ENCODE results near the gene PRAMEF7. TPM values are rescaled to one million over a fixed set of nuclear protein-coding genes. Genes with fewer than 3 reads are reported as not detected.
"Not testable (repeated sequence)": the region's sequence is repeated elsewhere in the genome, so short reads cannot be mapped to it uniquely, and the experiment has no call there.

The PRAMEF7 gene
- total RNA-seq (ENCODE audit: low replicate concordance): not detected in 2 replicates

DNA sequence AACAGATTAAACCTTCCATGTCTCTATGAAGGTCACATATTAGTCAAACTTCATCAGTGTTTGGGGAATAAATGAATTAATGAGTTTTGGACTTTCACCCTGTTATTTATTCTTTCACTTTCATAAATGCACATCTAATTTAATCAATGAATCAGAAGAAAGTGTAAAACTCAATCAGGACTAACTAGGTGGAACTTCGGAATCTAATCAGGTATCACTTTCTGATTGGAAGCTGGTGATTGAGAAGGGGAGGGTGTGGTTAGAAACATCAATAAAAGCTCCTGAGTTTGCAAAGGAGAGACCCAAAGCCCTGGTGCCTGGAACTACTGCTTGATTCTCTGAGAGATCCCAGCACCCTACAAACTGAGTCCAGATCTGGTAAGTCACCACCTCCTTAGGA lies at the start of gene PRAMEF7:
Gene PRAMEF7 (plus strand): TSS at position 301 of the 400 bp plus-strand sequence. CDS start 1,083 bp downstream, outside the sequence.
- not testable (repeated sequence) for H3K27me3 ChIP-seq; H3K4me3 Mint-ChIP-seq; H3K27ac Mint-ChIP-seq; H3K9me3 Mint-ChIP-seq; H3K27ac ChIP-seq; H3K4me1 Mint-ChIP-seq; H3K4me1 ChIP-seq; H3F3A ChIP-seq (ENCODE audit: low read depth); DNase-seq (ENCODE audit: low spot score); H3K4me3 ChIP-seq; H3K27me3 Mint-ChIP-seq (ENCODE audit: insufficient read depth, low read depth); H3K36me3 ChIP-seq; H4K20me1 ChIP-seq (ENCODE audit: low read depth); H3K4me2 ChIP-seq; H3K9ac ChIP-seq; H3K79me2 ChIP-seq (ENCODE audit: low read depth); H3K36me3 Mint-ChIP-seq; H3K9me3 ChIP-seq (ENCODE audit: low read depth); H2AFZ ChIP-seq (replicated peaks)

DNA sequence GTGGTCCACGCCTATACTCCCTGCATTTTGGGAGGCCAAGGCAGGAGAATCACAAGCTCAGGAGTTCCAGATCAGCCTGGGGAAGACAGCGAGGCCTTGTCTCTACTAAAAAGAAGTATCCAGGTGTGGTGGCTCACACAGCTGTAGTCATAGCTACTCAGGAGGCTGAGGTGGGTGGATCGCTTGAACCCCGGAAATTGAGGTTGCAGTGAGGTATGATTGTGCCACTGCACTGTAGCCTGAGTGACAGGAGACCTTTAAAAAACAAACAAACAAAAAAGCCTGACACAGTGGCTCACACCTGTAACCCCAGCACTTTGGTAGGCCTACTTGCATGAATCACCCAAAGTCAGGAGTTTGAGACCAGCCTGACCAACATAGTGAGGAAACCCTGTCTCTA lies 38.0 kb upstream of the PRAMEF7 start:
- H3K36me3 Mint-ChIP-seq; H3K9ac ChIP-seq; DNase-seq (ENCODE audit: low spot score); H2AFZ ChIP-seq (replicated peaks); H3K79me2 ChIP-seq (ENCODE audit: low read depth); H3K4me1 ChIP-seq; H3K9me3 ChIP-seq (ENCODE audit: low read depth); H3K4me3 ChIP-seq; H3K27ac Mint-ChIP-seq; H3K36me3 ChIP-seq; H4K20me1 ChIP-seq (ENCODE audit: low read depth); H3F3A ChIP-seq (ENCODE audit: low read depth); H3K4me3 Mint-ChIP-seq; H3K27me3 Mint-ChIP-seq (ENCODE audit: insufficient read depth, low read depth); H3K27me3 ChIP-seq; H3K4me2 ChIP-seq; H3K27ac ChIP-seq; H3K9me3 Mint-ChIP-seq; H3K4me1 Mint-ChIP-seq: not testable (repeated sequence)

- not testable (repeated sequence) for H3K27me3 ChIP-seq; H3K9me3 ChIP-seq (ENCODE audit: low read depth); H3K9ac ChIP-seq; H3K27ac ChIP-seq; H3K27me3 Mint-ChIP-seq (ENCODE audit: insufficient read depth, low read depth); H3K4me3 Mint-ChIP-seq; H3K4me3 ChIP-seq; H3K79me2 ChIP-seq (ENCODE audit: low read depth); H3K27ac Mint-ChIP-seq; H3F3A ChIP-seq (ENCODE audit: low read depth); H3K9me3 Mint-ChIP-seq; DNase-seq (ENCODE audit: low spot score); H3K4me1 Mint-ChIP-seq; H3K36me3 Mint-ChIP-seq; H4K20me1 ChIP-seq (ENCODE audit: low read depth); H2AFZ ChIP-seq (replicated peaks); H3K36me3 ChIP-seq; H3K4me1 ChIP-seq; H3K4me2 ChIP-seq
Measured at GRCh38 chr1:12886101-12886500, 30.3 kb upstream of the PRAMEF7 start, which contains the start of gene PRAMEF4. TSS of gene PRAMEF4 (minus strand) at chr1:12886201. CDS start at chr1:12883394, 2,807 bp downstream.

DNA sequence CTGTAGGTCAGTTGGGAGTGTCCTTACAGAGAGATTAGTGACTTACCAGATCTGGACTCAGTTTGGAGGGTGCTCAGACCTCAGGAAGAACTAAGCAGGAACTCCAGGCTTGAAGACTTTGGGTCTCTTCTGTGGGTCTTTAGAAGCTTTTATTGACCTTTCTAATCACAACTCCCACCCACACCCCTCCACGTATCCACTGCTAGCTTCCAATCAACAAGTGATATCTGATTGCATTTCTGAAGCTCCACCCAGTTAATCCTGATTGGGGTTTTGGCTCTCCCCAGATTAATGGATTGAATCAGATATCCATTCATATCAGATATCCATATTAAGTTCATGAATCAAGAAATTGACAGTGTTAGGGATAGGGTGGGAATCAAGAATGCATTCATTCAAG lies 18.2 kb upstream of the PRAMEF7 start, which contains the start of gene PRAMEF10:
Gene PRAMEF10 (minus strand): TSS at position 101 of the 400 bp plus-strand sequence. CDS start 2,423 bp downstream, outside the sequence.
- not testable (repeated sequence) for DNase-seq (ENCODE audit: low spot score); H3K27ac ChIP-seq; H3K9me3 Mint-ChIP-seq; H3K4me1 ChIP-seq; H3F3A ChIP-seq (ENCODE audit: low read depth); H3K27ac Mint-ChIP-seq; H3K27me3 ChIP-seq; H3K4me2 ChIP-seq; H3K9me3 ChIP-seq (ENCODE audit: low read depth); H3K4me1 Mint-ChIP-seq; H3K27me3 Mint-ChIP-seq (ENCODE audit: insufficient read depth, low read depth); H3K9ac ChIP-seq; H3K36me3 Mint-ChIP-seq; H4K20me1 ChIP-seq (ENCODE audit: low read depth); H3K79me2 ChIP-seq (ENCODE audit: low read depth); H3K36me3 ChIP-seq; H3K4me3 Mint-ChIP-seq; H2AFZ ChIP-seq (replicated peaks); H3K4me3 ChIP-seq

DNA sequence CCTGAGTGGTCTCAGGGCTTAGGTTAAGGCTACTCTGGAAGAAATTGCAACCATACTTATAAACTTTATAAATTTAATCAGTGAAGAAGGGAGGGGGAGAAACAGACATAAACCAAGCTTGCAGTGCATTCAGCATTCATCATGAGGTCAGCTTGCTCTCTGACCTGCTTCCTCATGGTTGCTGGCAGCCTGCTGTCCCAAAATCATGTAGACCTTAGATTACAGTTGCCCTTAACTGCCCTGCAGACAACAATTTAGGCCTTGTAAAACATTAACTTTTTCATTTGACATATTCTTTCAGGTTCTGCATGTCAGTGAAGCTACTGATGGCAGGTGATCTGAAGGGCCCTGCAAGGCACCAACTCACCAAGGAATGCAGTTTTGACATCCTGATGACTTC lies 17.2 kb upstream of the PRAMEF7 start:
- not testable (repeated sequence) for H3K4me3 Mint-ChIP-seq; H3K36me3 Mint-ChIP-seq; H3K9me3 Mint-ChIP-seq; H3K27ac ChIP-seq; H3K9ac ChIP-seq; H3K9me3 ChIP-seq (ENCODE audit: low read depth); H3K4me1 ChIP-seq; H3K27me3 ChIP-seq; H3F3A ChIP-seq (ENCODE audit: low read depth); H4K20me1 ChIP-seq (ENCODE audit: low read depth); H2AFZ ChIP-seq (replicated peaks); H3K4me3 ChIP-seq; H3K27ac Mint-ChIP-seq; H3K27me3 Mint-ChIP-seq (ENCODE audit: insufficient read depth, low read depth); H3K4me2 ChIP-seq; H3K36me3 ChIP-seq; H3K4me1 Mint-ChIP-seq; H3K79me2 ChIP-seq (ENCODE audit: low read depth); DNase-seq (ENCODE audit: low spot score)

DNA sequence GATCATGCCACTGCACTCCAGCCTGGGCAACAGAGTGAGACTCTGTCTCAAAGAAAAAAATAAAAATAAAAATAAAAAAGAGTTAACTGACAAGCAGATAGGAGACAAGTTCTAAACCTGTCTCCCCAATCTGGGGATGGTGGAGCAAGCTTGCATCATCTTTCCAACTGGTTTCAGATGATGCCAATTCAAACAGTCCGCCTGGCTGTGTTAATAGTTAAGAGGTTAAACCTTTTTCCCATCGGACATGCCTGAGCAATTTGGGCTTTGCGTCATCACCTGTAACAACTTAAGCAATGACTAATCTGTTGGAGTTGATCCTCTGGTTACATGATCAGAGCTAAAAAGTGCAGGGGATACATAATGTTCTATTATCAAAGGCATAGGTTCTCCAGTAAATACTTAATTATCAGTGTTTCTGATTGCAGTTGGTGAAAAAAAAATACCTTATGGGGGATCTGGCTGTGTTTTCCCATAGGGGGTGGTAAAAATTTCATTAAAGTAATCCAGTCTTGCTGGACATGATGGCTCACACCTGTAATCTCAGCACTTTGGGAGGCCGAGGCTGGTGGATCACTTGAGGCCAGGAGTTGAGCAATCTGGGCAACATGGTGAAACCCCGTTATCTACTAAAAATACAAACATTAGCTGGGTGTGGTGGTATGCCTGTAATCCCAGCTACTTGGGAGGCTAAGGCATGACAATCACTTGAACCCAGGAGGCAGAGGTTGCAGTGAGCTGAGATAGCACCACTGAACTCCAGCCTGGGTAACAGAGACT lies 12.4 kb upstream of the PRAMEF7 start:
- H3K4me1 Mint-ChIP-seq; H3K9ac ChIP-seq; DNase-seq (ENCODE audit: low spot score); H4K20me1 ChIP-seq (ENCODE audit: low read depth); H3K27me3 ChIP-seq; H3K27me3 Mint-ChIP-seq (ENCODE audit: insufficient read depth, low read depth); H2AFZ ChIP-seq (replicated peaks); H3K27ac Mint-ChIP-seq; H3K79me2 ChIP-seq (ENCODE audit: low read depth); H3K9me3 ChIP-seq (ENCODE audit: low read depth); H3K27ac ChIP-seq; H3K4me3 Mint-ChIP-seq; H3K36me3 ChIP-seq; H3K36me3 Mint-ChIP-seq; H3K4me1 ChIP-seq; H3K4me2 ChIP-seq; H3K9me3 Mint-ChIP-seq; H3K4me3 ChIP-seq; H3F3A ChIP-seq (ENCODE audit: low read depth): not testable (repeated sequence)

DNA sequence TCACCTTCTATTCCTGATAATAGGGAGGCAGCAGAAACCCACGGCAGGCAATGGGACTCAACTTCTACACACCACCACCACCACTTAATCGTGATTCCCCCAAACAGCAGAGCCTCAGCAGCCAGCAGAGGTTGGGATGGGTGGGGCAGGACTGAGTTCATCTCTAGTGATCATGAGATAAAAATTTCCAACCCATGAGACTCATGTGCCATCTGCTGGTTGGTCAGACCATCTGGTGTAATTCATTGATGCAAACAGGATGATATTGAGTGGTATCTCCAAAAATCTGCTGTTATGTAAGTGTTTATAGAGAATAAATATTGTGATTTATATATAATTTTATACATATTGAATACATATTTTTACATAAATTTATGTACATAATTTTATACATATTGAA lies 5.3 kb downstream of the PRAMEF7 start:
- H3K4me1 ChIP-seq; H2AFZ ChIP-seq (replicated peaks); H3K9me3 Mint-ChIP-seq; H3K9ac ChIP-seq; H4K20me1 ChIP-seq (ENCODE audit: low read depth); H3K36me3 Mint-ChIP-seq; H3K27me3 ChIP-seq; H3K4me2 ChIP-seq; H3K9me3 ChIP-seq (ENCODE audit: low read depth); DNase-seq (ENCODE audit: low spot score); H3K27me3 Mint-ChIP-seq (ENCODE audit: insufficient read depth, low read depth); H3K4me3 ChIP-seq; H3K36me3 ChIP-seq; H3K27ac Mint-ChIP-seq; H3K4me3 Mint-ChIP-seq; H3F3A ChIP-seq (ENCODE audit: low read depth); H3K79me2 ChIP-seq (ENCODE audit: low read depth); H3K27ac ChIP-seq; H3K4me1 Mint-ChIP-seq: not testable (repeated sequence)

DNA sequence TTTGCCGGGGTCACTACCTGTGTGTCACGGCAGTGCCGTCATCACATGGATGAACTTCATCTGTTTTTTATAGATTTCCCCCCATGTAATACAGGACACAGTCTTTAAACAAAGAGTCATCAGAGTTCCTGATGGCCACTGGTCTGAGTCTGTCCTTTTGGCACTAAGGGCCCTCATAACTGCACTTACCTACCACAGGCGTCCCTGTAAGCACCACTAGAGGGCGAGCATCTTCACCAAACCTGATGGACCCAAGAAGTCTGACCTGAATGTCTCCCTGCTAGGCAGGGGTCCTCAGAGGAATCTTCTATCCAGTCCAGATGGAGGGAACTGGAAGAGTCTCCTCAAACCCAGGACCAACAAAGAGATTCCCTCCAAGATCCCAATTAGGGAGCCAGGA lies 8.0 kb downstream of the PRAMEF7 start:
- H3K4me1 Mint-ChIP-seq; H3K4me3 Mint-ChIP-seq; H3F3A ChIP-seq (ENCODE audit: low read depth); H3K4me1 ChIP-seq; H3K27me3 ChIP-seq; H3K27ac Mint-ChIP-seq; H3K36me3 Mint-ChIP-seq; H3K9ac ChIP-seq; H3K79me2 ChIP-seq (ENCODE audit: low read depth); DNase-seq (ENCODE audit: low spot score); H3K4me2 ChIP-seq; H3K36me3 ChIP-seq; H3K4me3 ChIP-seq; H3K27ac ChIP-seq; H4K20me1 ChIP-seq (ENCODE audit: low read depth); H2AFZ ChIP-seq (replicated peaks); H3K9me3 Mint-ChIP-seq; H3K27me3 Mint-ChIP-seq (ENCODE audit: insufficient read depth, low read depth); H3K9me3 ChIP-seq (ENCODE audit: low read depth): not testable (repeated sequence)
